ENCODE results near the gene RNFT2. TPM values are rescaled to one million over a fixed set of nuclear protein-coding genes. Genes with fewer than 3 reads are reported as not detected.
A peak's percentile ranks its signal among the peaks of the same experiment; 100 is the strongest.
"Not testable (repeated sequence)": the region's sequence is repeated elsewhere in the genome, so short reads cannot be mapped to it uniquely, and the experiment has no call there.

The RNFT2 gene
- total RNA-seq, 4 donors from 2014 or later = 0.38 to 3.9 (median 3.1) TPM

- no peaks in the 10 kb centered on the region for H3K27me3 ChIP-seq
- no peak for DNase-seq
- TF ChIP-seq POLR2A (IDR thresholded peaks at IDR 0.05) = no peak
- no peak for TF ChIP-seq CTCF (IDR thresholded peaks at IDR 0.05)
Measured at GRCh38 chr12:116780942-116781341, 42.8 kb downstream of the RNFT2 start.

GRCh38 chr12:116783525-116784237, 45.6 kb downstream of the RNFT2 start:
- no peak for DNase-seq
- Histone ChIP-seq H3K4me1 (no peaks in the 10 kb centered on the region), H3K27ac (no peak overlapping the region), H3K9me3 (no peaks in the 10 kb centered on the region), H3K36me3 (no peaks in the 10 kb centered on the region), H3K4me3 (no peak overlapping the region), H3K27me3 (no peaks in the 10 kb centered on the region)
- TF ChIP-seq POLR2A (IDR thresholded peaks at IDR 0.05) = no peak
- no peak for TF ChIP-seq CTCF (IDR thresholded peaks at IDR 0.05)

More at GRCh38 chr12:116780942-116781341, 42.8 kb downstream of the RNFT2 start:
- H3K4me1 ChIP-seq = no peaks in the 10 kb centered on the region
- no peaks in the 10 kb centered on the region for H3K9me3 ChIP-seq
- no peak overlapping the region for H3K27ac ChIP-seq
- no peak overlapping the region for H3K4me3 ChIP-seq
- H3K36me3 ChIP-seq = no peaks in the 10 kb centered on the region

GRCh38 chr12:116784238-116784612, 46.1 kb downstream of the RNFT2 start:
- no peak for DNase-seq
- no peaks in the 10 kb centered on the region for H3K4me1 ChIP-seq
- H3K4me3 ChIP-seq = no peak overlapping the region
- no peaks in the 10 kb centered on the region for H3K36me3 ChIP-seq
- no peaks in the 10 kb centered on the region for H3K27me3 ChIP-seq
- H3K27ac ChIP-seq = no peak overlapping the region
- no peaks in the 10 kb centered on the region for H3K9me3 ChIP-seq
- no peak for TF ChIP-seq POLR2A (IDR thresholded peaks at IDR 0.05)

- not testable (repeated sequence) for H3K36me3 ChIP-seq, H3K9me3 ChIP-seq, H3K27me3 ChIP-seq, H3K27ac ChIP-seq, H3K4me3 ChIP-seq, H3K4me1 ChIP-seq, DNase-seq
Measured at GRCh38 chr12:116789562-116789961, 51.4 kb downstream of the RNFT2 start.

GRCh38 chr12:116790066-116790465, 52.0 kb downstream of the RNFT2 start:
- H3K27ac ChIP-seq = no peak overlapping the region
- TF ChIP-seq POLR2A (IDR thresholded peaks at IDR 0.05) = no peak
- TF ChIP-seq CTCF (IDR thresholded peaks at IDR 0.05) = no peak
- H3K9me3 ChIP-seq = no peaks in the 10 kb centered on the region
- H3K27me3 ChIP-seq = no peaks in the 10 kb centered on the region
- no peaks in the 10 kb centered on the region for H3K36me3 ChIP-seq
- no peaks in the 10 kb centered on the region for H3K4me1 ChIP-seq
- no peak for DNase-seq
- no peak overlapping the region for H3K4me3 ChIP-seq

GRCh38 chr12:116792403-116792802, 54.3 kb downstream of the RNFT2 start:
- H3K27me3 ChIP-seq = no peaks in the 10 kb centered on the region
- no peak overlapping the region for H3K27ac ChIP-seq
- TF ChIP-seq POLR2A (IDR thresholded peaks at IDR 0.05) = no peak
- no peak for TF ChIP-seq CTCF (IDR thresholded peaks at IDR 0.05)
- H3K4me3 ChIP-seq = no peak overlapping the region
- no peak for DNase-seq
- H3K9me3 ChIP-seq = no peaks in the 10 kb centered on the region
- H3K36me3 ChIP-seq = no peaks in the 10 kb centered on the region
- no peaks in the 10 kb centered on the region for H3K4me1 ChIP-seq

- TF ChIP-seq CTCF (IDR thresholded peaks at IDR 0.05) (no peak), POLR2A (IDR thresholded peaks at IDR 0.05) (no peak)
- H3K9me3 ChIP-seq = peaks cover 0 to 8% (median 0%) of the 10 kb centered on the region in 4 donors
- peak in 1 of 3 donors; percentile 9 for DNase-seq
Measured at GRCh38 chr12:116794725-116795124, 56.6 kb downstream of the RNFT2 start.

More at GRCh38 chr12:116794725-116795124, 56.6 kb downstream of the RNFT2 start:
- Histone ChIP-seq H3K27me3 (no peaks in the 10 kb centered on the region), H3K27ac (peak overlapping the region in 1 of 4 donors; percentile 62), H3K36me3 (no peaks in the 10 kb centered on the region), H3K4me3 (no peak overlapping the region), H3K4me1 (no peaks in the 10 kb centered on the region)

Measured in Peyer's patch (tissue), 4 donors.